ENCODE data around the gene SYTL3.

GRCh38 chr6:158801655-158802294 is 151.9 kb downstream of the SYTL3 start:
- TF ChIP-seq CTCF (conservative IDR thresholded peaks at IDR 0.05) (no peak), EZH2 (IDR thresholded peaks at IDR 0.05; ENCODE audit: low read depth) (no peak)
